ACHN (cell line): ENCODE measurements around the gene CCNB3.
A peak's percentile ranks its signal among the peaks of the same experiment; 100 is the strongest.

Source experiments
- DNase-seq: peaks from one replicate; pipeline ENCODE4 v3.0.0-alpha.2; 2015
- in situ Hi-C: cut with HindIII; loops from 2 replicates; pipeline ENCODE4 v1.10.0; 2017; ENCODE audit warnings: low sequenced_read_pairs, low pct_ligation_motif_present, low pct_unique_long_range_greater_than_20kb

Gene CCNB3, protein sequence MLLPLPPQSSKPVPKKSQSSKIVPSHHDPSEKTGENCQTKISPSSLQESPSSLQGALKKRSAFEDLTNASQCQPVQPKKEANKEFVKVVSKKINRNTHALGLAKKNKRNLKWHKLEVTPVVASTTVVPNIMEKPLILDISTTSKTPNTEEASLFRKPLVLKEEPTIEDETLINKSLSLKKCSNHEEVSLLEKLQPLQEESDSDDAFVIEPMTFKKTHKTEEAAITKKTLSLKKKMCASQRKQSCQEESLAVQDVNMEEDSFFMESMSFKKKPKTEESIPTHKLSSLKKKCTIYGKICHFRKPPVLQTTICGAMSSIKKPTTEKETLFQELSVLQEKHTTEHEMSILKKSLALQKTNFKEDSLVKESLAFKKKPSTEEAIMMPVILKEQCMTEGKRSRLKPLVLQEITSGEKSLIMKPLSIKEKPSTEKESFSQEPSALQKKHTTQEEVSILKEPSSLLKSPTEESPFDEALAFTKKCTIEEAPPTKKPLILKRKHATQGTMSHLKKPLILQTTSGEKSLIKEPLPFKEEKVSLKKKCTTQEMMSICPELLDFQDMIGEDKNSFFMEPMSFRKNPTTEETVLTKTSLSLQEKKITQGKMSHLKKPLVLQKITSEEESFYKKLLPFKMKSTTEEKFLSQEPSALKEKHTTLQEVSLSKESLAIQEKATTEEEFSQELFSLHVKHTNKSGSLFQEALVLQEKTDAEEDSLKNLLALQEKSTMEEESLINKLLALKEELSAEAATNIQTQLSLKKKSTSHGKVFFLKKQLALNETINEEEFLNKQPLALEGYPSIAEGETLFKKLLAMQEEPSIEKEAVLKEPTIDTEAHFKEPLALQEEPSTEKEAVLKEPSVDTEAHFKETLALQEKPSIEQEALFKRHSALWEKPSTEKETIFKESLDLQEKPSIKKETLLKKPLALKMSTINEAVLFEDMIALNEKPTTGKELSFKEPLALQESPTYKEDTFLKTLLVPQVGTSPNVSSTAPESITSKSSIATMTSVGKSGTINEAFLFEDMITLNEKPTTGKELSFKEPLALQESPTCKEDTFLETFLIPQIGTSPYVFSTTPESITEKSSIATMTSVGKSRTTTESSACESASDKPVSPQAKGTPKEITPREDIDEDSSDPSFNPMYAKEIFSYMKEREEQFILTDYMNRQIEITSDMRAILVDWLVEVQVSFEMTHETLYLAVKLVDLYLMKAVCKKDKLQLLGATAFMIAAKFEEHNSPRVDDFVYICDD (N-terminal part only)

DNA sequence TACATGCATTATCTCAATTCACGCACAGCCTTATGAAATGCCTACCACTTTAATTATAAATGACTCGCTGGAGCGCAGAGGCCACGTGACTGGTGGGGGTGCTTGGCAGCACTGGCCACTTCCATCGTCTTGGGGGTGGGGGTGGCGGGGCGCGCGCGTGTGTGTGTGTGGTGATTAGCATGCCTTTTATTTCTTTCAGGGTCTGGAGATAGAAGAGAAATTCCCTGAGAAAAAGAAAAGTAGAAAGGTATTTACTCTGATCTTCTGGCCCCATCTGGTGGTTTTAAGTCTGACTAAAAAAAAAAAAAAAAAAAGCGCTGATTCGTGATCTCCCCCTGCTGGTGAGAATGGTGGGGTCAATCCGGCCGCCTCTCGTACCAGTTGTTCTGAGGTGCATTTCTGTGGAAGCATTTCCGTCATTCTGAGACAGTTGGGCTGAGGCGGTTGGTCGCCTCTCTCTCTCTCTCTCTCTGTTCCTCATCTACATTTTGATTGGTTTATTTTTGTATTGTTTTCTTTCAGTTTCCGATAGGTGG, at the start of gene CCNB3:
TSS of gene CCNB3 (plus strand) at position 402 of the 536 bp plus-strand sequence. CDS start 80,399 bp downstream, outside the sequence.
- DNase-seq, result peak; percentile 52
- in situ Hi-C loops, result no loop called here

DNA sequence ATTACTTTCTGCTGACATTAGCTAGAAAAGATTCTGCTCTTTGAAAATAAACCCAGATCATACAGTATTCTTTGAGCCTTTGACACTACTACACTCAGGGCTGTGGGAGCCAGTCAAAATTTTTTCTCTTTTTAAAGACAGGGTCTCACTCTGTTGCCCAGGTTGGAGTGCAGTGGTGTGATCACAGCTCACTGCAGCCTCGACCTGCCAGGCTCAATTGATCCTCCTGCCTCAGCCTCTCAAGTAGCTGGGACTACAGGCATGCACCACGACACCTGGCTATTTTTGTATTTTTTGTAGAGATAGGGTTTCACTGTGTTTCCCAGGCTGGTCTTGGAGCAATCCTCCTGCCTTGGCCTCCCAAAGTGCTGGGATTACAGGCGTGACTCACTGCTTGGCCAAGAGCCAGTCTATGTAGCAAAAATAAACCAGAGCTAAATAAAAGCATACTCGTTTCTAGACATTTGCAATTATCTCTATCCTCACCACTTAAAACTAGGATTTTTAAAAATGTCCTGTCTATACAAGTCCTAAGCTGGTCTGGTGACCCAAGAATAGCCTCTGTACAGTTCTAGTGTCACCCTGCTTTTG, 46.9 kb upstream of the CCNB3 start:
- DNase-seq, result no peak
- in situ Hi-C loops, result no loop called here

DNA sequence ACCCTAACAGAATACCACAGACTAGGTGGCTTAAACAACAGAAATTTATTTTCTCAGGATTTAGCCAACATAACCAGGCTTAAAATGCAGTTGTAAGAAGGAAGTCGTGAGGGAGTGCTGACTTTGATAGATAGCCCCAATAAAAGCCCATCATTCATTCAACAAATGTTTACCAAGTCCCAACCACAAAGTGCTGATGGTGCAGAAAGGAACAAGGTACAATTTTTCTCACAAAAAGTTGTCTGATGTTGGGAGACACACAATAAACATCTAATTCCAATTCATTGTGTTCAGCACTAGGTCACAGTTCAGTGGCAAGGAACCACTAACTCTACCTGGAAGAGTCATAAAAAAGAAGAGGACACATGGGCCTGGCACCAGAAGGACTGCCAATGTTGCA, 46.0 kb upstream of the CCNB3 start:
- in situ Hi-C loops, result no loop called here
- DNase-seq, result no peak

DNA sequence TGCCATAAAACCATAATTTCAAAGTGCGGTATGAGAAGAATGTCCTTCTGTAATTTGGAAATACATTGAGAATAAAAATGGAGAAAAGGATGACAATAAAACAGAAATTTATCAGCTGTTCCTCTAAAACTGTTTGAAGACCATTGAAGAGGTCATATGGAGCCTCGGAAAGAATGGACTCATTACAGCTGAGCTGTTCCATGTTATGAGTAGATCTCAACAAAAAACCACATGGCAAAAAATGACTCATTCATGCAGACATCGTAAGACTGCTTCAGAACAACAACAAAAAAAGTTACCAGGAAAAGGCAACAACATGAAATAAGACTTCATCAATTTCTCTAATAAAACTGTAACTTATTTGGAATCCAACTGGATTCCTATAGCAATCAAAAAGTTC, 43.4 kb upstream of the CCNB3 start:
- no peak for DNase-seq
- in situ Hi-C loops, result no loop called here

DNA sequence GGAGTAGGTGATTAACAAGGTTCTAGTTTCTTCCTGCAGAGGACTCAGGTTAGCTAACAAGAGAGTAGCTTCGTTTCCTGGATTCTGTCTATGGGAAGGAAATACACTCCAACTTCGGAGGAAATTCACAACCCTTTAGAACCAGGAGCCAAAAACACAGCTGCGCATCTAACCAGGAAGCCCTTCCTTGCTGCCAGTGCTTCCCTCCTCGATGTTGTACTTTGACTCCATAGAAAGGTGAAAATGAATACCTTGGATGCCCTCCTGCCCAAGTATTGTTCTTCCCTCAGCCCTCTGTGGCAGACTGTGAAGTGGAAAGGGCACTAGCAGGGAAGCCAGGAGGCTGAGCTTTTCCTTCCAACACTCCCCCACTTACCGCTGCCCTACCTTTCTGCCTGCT, 38.8 kb upstream of the CCNB3 start:
- no peak for DNase-seq

DNA sequence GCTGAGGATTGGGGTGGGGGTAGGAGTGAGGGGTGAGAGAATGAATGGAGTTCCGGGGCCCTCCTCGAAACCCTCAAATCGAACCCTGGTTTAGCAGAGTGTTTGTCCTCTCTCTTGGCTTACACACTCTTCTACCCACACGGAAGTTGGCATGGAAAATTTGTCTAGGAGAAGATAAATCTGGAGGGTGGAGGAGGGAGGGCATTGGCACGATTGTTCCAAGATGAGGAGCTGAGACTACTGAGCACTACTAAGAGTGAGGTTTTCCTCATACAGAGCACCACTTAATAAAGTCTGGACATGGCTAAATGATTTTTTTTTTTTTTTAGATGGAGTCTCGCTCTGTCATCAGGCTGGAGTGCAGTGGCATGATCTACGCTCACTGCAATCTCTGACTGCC, 37.2 kb upstream of the CCNB3 start:
- in situ Hi-C loops, result no loop called here
- DNase-seq, result no peak

More for the DNA sequence above, 38.8 kb upstream of the CCNB3 start:
- in situ Hi-C loops, result no loop called here

DNA sequence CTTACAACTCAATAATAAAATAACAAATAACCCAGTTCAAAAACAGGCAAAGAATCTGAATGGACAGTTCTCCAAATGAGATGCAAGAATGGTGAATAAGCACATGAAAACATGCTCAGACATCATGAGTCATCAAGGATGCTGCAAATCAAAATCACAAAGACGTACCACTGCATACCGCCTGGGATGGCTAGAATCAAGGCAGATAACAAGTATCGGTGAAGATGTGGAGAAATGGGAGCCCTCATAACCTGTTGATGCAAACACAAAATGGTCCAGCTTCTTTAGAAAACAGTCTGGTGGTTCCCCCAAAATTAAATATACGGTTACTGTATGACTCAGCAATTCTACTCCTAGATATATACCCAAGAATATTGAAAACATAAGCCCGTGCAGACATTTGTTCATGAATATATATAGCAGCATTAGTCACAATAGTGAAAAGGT, 36.3 kb upstream of the CCNB3 start:
- no peak for DNase-seq
- in situ Hi-C loops, result no loop called here

DNA sequence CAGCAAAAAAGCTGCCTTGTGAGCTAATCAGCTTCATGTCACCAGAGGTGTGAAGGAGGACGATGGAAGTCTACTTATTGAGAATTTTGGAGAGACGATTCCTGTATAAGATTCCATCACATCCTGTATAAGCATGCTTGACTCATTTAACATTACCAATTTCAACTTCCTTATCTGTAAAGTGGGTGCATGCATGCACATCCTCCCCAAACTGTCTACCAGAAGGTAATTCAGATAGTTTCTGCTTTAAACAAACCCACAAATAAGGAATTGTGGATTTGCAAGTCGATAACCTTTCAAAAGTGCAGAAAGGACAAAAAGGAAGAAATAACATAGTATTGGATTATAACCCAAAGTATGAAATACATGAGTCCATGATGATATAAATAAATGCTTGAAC, 34.8 kb upstream of the CCNB3 start:
- DNase-seq, result no peak
- in situ Hi-C loops, result no loop called here

DNA sequence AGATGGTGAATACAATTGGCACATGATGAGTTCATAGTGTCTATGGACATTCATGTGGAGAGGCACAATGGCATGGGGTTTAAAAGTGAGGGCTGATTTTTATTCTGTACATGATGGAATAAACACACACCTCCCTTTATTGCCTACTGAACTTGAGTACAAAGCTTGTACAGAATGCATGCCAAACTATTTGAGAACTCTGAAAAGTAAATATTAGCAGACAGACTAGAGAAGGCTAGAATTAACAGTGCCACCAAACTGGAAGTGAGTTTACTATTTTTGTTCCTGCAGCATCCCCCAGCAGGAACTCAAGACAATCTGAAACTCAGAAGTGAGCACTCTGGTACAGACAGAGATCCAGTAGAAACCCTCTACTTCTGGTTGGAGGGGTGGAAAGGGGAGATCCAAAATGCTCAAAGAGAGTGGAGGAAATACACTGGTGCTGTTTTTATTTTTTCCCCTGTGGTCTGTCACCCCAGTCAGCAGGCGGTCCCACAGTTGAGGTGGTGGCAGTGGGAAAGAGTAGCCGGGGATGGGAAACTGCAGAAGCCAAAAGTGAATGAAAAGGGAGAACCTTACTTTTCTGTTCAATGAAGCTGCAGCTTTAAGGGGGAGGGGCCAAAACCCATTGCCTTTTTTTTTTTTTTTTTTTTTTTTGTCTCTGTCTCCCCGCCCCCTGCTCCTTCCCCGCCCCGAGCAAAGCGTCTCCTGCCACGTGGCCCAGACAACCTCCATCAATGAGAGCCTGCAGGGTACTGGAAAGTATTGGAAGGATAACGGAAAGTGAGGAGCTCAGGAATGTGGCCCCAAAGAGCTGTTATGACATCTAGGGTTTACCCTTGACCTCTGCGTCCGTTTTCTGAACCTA, 24.3 kb upstream of the CCNB3 start:
- DNase-seq, result no peak
- in situ Hi-C loops, result no loop called here

DNA sequence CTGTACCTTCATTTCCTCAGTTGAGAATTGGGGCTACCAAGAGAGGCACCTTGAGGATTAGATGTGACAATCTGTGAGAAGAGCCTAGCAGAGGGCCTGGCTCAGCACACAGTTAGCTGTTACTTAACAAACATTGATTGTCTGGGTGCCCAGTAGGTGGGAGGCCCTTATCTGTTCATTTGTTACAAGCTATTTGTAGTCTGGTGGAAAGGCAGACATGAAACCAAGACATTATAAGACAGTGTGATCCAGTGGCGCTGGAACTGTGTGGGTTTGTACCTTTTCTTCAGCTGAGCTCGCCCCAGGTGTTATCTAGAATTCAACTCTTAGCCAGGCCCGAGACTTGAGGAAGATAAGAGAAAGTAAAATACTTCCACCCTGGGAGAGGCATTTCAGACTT, 20.7 kb upstream of the CCNB3 start:
- DNase-seq, result no peak
- in situ Hi-C loops, result no loop called here

DNA sequence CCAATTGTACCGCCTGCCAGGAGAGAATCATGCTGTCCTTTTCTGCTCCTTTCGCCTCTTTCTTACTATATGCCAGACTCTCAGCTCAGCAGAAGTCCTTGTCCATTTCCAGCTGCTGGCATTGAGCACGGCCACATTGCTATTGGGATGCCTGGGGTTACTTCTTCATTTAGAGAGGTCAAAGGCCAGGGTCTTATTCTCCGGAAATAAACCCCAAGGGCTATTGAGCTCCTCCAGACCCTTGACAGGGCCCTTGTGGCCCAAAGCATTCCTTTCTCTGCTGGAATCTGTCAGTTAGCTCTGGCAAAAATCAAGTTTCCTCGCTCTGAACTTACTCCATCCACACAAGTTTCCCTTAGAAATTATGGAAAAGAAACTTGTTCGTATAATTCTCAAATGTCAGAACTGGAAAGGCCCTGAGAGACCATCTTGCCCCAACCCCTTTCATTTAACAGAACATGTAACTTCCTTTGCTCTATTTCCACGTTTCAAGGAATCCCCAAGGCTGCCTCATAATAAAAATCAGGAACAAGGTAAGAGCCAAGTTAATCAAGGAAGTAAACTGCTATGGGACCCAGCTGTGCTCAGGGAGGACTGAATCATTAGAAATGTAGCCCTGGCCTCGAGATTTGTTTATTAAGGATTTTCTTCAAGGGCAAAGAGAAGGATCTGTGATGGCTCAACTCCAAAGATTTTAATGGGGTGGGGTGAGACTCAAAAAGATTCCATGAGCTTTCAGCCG, 15.5 kb upstream of the CCNB3 start:
- in situ Hi-C loops, result no loop called here
- no peak for DNase-seq

DNA sequence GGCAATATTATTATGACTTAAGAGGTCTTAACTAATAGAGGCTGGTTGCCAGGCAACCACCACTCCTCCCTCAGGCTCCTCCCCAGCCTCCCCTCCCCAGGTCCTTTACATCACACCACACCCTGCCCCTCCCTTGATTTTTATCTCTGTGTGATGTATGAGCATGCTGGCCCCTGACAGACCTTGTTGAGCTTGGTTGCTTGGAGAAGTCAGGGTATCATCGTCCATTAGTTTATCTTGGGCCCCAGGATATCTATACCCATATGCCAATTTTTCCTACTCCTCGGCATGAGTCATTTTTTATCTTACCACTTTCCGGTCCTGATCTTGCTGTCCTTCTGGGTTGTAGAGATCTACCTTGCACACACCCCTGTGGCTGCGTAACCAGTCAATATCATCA, 6.2 kb upstream of the CCNB3 start:
- in situ Hi-C loops, result no loop called here
- DNase-seq, result no peak

DNA sequence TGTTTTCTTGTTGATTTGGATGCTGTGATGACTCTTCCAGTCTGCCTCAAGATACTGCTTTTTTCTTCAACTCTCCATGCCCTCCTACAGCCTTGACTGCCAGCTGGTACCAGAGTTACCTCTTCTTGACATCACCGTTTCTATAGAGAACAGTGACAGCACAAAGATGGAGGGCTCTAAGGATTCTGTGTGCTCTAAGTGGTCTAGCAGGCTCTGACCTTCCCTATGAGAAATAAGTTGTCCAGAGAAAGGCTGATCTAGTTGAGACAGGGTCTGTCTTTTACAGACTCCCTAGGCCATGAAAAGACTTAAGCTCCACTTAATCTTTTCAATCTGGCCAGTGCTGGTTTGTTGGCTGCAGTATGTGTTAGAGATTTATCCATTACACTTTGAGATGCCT, 3.7 kb upstream of the CCNB3 start, which contains the start of gene AKAP4:
TSS of gene AKAP4 (minus strand) at position 101 of the 400 bp plus-strand sequence. CDS start 118 bp downstream, outside the sequence.
- no peak for DNase-seq
- in situ Hi-C loops, result no loop called here

DNA sequence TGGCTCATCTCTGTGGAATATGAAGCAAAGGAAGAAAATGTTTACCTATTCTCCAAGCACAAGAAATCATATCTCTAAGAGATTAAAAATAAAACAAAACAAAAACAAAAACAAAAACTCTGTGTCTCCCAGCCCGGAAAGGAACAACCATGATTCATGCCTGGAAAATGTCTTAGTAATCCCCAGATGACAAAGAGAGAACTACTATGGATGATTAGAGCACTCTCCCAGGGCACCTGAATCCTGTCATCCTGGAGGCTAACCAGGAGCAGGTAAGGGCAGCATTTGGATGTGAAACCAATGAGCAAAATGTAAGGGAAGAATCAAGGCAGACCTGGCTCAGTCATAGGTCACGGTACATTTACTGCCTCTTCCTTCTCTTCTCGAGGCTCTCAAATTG, 2.0 kb upstream of the CCNB3 start:
- in situ Hi-C loops, result no loop called here

DNA sequence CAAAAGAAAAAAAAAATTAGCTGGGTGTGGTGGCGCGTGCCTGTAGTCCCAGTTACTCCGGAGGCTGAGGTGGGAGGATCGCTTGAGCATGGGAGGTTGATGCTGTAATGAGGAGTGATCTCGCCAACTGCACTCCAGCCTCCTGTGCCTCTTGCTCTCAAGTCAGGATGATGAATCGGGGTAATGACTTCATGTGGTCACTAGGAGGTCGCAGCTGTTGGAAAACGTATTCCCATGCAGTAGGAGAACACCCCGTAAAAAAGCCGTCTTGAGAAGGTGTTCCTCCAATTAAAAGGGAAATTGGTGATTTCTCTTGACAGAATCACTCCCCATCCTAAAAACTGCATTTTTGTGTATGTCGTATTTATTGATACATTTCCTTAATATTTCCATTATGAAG, 2.2 kb downstream of the CCNB3 start:
- in situ Hi-C loops, result no loop called here
- no peak for DNase-seq

More for the DNA sequence above, 2.0 kb upstream of the CCNB3 start:
- DNase-seq, result no peak

DNA sequence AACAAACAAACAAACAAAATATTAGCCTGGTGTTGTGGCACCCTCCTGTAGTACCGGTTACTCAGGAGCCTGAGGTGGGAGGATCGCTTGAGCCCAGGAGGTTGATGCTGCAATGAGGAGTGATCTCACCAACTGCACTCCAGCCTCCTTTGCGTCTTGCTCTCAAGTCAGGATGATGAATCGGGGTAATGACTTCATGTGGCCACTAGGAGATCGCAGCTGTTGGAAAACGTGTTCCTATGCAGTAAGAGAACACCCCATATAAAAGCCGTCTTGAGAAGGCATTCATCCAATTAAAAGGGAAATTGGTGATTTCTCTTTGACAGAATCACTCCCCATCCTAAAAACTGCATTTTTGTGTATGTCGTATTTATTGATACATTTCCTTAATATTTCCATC, 6.9 kb downstream of the CCNB3 start:
- peak; percentile 7 for DNase-seq
- in situ Hi-C loops, result no loop called here

DNA sequence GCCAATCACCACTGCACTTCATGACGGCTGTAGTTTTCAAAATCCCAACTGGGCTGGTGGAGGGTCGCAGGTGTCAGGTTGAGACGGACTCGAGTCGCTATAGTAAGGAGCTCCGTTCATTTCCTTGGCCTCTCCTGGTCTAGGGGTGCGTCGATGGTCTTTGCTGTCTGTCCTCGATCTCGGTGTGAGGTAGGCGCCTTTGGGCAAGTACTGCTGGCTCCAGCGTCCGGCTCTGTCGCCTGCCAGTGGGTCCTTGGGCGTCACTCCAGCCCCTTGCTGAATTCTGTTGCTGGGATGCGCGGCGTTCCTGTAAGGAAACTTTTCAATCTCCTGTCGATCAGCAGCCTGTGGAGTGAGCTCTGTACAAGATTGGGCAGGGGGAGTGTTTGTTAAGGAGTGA, 76.7 kb downstream of the CCNB3 start:
- no peak for DNase-seq
- in situ Hi-C loops, result no loop called here
